ENCODE measurements around the gene ERG.

Gene ERG

GRCh38 chr21:38356883-38357625, 141.2 kb downstream of the ERG start:
- no peak for DNase-seq (ENCODE audit: low spot score)

GRCh38 chr21:38355992-38356781, 142.1 kb downstream of the ERG start:
- peak; percentile 76 for DNase-seq (ENCODE audit: low spot score)

- no peak for DNase-seq (ENCODE audit: low spot score)
Observed at GRCh38 chr21:38355353-38355752, 142.9 kb downstream of the ERG start.

- no peak for DNase-seq (ENCODE audit: low spot score)
Observed at GRCh38 chr21:38354746-38355145, 143.5 kb downstream of the ERG start.

- DNase-seq (ENCODE audit: low spot score) = no peak
Observed at GRCh38 chr21:38354231-38354630, 144.0 kb downstream of the ERG start.

- peak; percentile 32 for DNase-seq (ENCODE audit: low spot score)
Observed at GRCh38 chr21:38352536-38353219, 145.6 kb downstream of the ERG start.

GRCh38 chr21:38351961-38352521, 146.2 kb downstream of the ERG start:
- no peak for DNase-seq (ENCODE audit: low spot score)

- DNase-seq (ENCODE audit: low spot score) = no peak
Observed at GRCh38 chr21:38351176-38351959, 146.9 kb downstream of the ERG start.

GRCh38 chr21:38350684-38351083, 147.6 kb downstream of the ERG start:
- DNase-seq (ENCODE audit: low spot score) = no peak

- DNase-seq (ENCODE audit: low spot score) = no peak
Observed at GRCh38 chr21:38349977-38350376, 148.3 kb downstream of the ERG start.

- no peak for DNase-seq (ENCODE audit: low spot score)
Observed at GRCh38 chr21:38349111-38349746, 149.0 kb downstream of the ERG start.

GRCh38 chr21:38346286-38346685, 152.0 kb downstream of the ERG start:
- no peak for DNase-seq (ENCODE audit: low spot score)

GRCh38 chr21:38343691-38344090, 154.6 kb downstream of the ERG start:
- DNase-seq (ENCODE audit: low spot score) = no peak

GRCh38 chr21:38342739-38343138, 155.5 kb downstream of the ERG start:
- DNase-seq (ENCODE audit: low spot score) = no peak

GRCh38 chr21:38341546-38342012, 156.7 kb downstream of the ERG start:
- DNase-seq (ENCODE audit: low spot score) = no peak

- no peak for DNase-seq (ENCODE audit: low spot score)
Observed at GRCh38 chr21:38340131-38340530, 158.1 kb downstream of the ERG start.

GRCh38 chr21:38337793-38338192, 160.5 kb downstream of the ERG start:
- DNase-seq (ENCODE audit: low spot score) = no peak

GRCh38 chr21:38334866-38335265, 163.4 kb downstream of the ERG start:
- no peak for DNase-seq (ENCODE audit: low spot score)

- DNase-seq (ENCODE audit: low spot score) = no peak
Observed at GRCh38 chr21:38333301-38334272, 164.7 kb downstream of the ERG start.

GRCh38 chr21:38330666-38331065, 167.6 kb downstream of the ERG start:
- DNase-seq (ENCODE audit: low spot score) = no peak
